Measurements from ENCODE around the gene RPN1. TPM values are rescaled to one million over a fixed set of nuclear protein-coding genes. Genes with fewer than 3 reads are reported as not detected.

Gene RPN1
- total RNA-seq, 1 donor from 2014 or later, result 250 TPM

- Mint-ChIP-seq H3K36me3 (ENCODE audit: low read depth, unreplicated experiment) (peaks cover 39% of the 10 kb centered on the region), H3K4me3 (ENCODE audit: unreplicated experiment) (peak overlapping the region; percentile 58), H3K27me3 (ENCODE audit: unreplicated experiment) (peaks cover 5% of the 10 kb centered on the region), H3K27ac (ENCODE audit: unreplicated experiment) (peak overlapping the region; percentile 83), H3K9me3 (ENCODE audit: unreplicated experiment) (no peaks in the 10 kb centered on the region), H3K4me1 (ENCODE audit: unreplicated experiment) (peaks cover 46% of the 10 kb centered on the region)
- peak; percentile 23 for DNase-seq (ENCODE audit: low spot score)
- no peak for TF ChIP-seq CTCF (IDR thresholded peaks at IDR 0.05; ENCODE audit: unreplicated experiment)
Observed at GRCh38 chr3:128629936-128630335, 20.7 kb downstream of the RPN1 start.

GRCh38 chr3:128625409-128625945 lies 25.1 kb downstream of the RPN1 start:
- no peak for TF ChIP-seq CTCF (IDR thresholded peaks at IDR 0.05; ENCODE audit: unreplicated experiment)
- DNase-seq (ENCODE audit: low spot score), result no peak
- H3K27ac Mint-ChIP-seq (ENCODE audit: unreplicated experiment), result peak overlapping the region; percentile 53
- no peaks in the 10 kb centered on the region for H3K9me3 Mint-ChIP-seq (ENCODE audit: unreplicated experiment)
- H3K4me1 Mint-ChIP-seq (ENCODE audit: unreplicated experiment), result peaks cover 44% of the 10 kb centered on the region
- peak overlapping the region; percentile 43 for H3K4me3 Mint-ChIP-seq (ENCODE audit: unreplicated experiment)
- peaks cover 48% of the 10 kb centered on the region for H3K36me3 Mint-ChIP-seq (ENCODE audit: low read depth, unreplicated experiment)
- peaks cover 4% of the 10 kb centered on the region for H3K27me3 Mint-ChIP-seq (ENCODE audit: unreplicated experiment)

- peaks cover 46% of the 10 kb centered on the region for H3K36me3 Mint-ChIP-seq (ENCODE audit: low read depth, unreplicated experiment)
- no peak for DNase-seq (ENCODE audit: low spot score)
- peaks cover 40% of the 10 kb centered on the region for H3K4me1 Mint-ChIP-seq (ENCODE audit: unreplicated experiment)
- no peak for TF ChIP-seq CTCF (IDR thresholded peaks at IDR 0.05; ENCODE audit: unreplicated experiment)
- peak overlapping the region; percentile 52 for H3K4me3 Mint-ChIP-seq (ENCODE audit: unreplicated experiment)
- no peaks in the 10 kb centered on the region for H3K9me3 Mint-ChIP-seq (ENCODE audit: unreplicated experiment)
- H3K27me3 Mint-ChIP-seq (ENCODE audit: unreplicated experiment), result peaks cover 4% of the 10 kb centered on the region
- H3K27ac Mint-ChIP-seq (ENCODE audit: unreplicated experiment), result no peak overlapping the region
Observed at GRCh38 chr3:128624526-128625138, 26.0 kb downstream of the RPN1 start.

GRCh38 chr3:128623762-128624176 lies 26.8 kb downstream of the RPN1 start:
- H3K9me3 Mint-ChIP-seq (ENCODE audit: unreplicated experiment), result no peaks in the 10 kb centered on the region
- H3K27me3 Mint-ChIP-seq (ENCODE audit: unreplicated experiment), result peaks cover 7% of the 10 kb centered on the region
- H3K4me3 Mint-ChIP-seq (ENCODE audit: unreplicated experiment), result no peak overlapping the region
- TF ChIP-seq CTCF (IDR thresholded peaks at IDR 0.05; ENCODE audit: unreplicated experiment), result no peak
- peaks cover 50% of the 10 kb centered on the region for H3K36me3 Mint-ChIP-seq (ENCODE audit: low read depth, unreplicated experiment)
- peaks cover 41% of the 10 kb centered on the region for H3K4me1 Mint-ChIP-seq (ENCODE audit: unreplicated experiment)
- no peak overlapping the region for H3K27ac Mint-ChIP-seq (ENCODE audit: unreplicated experiment)
- no peak for DNase-seq (ENCODE audit: low spot score)

- H3K4me1 Mint-ChIP-seq (ENCODE audit: unreplicated experiment), result peaks cover 43% of the 10 kb centered on the region
- H3K27ac Mint-ChIP-seq (ENCODE audit: unreplicated experiment), result no peak overlapping the region
- TF ChIP-seq CTCF (IDR thresholded peaks at IDR 0.05; ENCODE audit: unreplicated experiment), result no peak
- peaks cover 10% of the 10 kb centered on the region for H3K27me3 Mint-ChIP-seq (ENCODE audit: unreplicated experiment)
- no peak for DNase-seq (ENCODE audit: low spot score)
- no peak overlapping the region for H3K4me3 Mint-ChIP-seq (ENCODE audit: unreplicated experiment)
- peaks cover 50% of the 10 kb centered on the region for H3K36me3 Mint-ChIP-seq (ENCODE audit: low read depth, unreplicated experiment)
- H3K9me3 Mint-ChIP-seq (ENCODE audit: unreplicated experiment), result no peaks in the 10 kb centered on the region
Observed at GRCh38 chr3:128621931-128622330, 28.7 kb downstream of the RPN1 start.

Measured in endothelial cell (in vitro differentiated cells).